Stimulated activated CD8-positive, alpha-beta memory T cell treated with anti-CD3 and anti-CD28 coated beads, Interleukin-12 subunit alpha, Interleukin-12 subunit beta, amount 100 ng/mL, for 24 hours (primary cell): ENCODE measurements around the gene HIVEP3.

Experiments
- DNase-seq: peaks from one replicate; pipeline ENCODE4 v3.0.0-alpha.2; 2020; ENCODE audit errors: extremely low read depth

The HIVEP3 gene

DNA sequence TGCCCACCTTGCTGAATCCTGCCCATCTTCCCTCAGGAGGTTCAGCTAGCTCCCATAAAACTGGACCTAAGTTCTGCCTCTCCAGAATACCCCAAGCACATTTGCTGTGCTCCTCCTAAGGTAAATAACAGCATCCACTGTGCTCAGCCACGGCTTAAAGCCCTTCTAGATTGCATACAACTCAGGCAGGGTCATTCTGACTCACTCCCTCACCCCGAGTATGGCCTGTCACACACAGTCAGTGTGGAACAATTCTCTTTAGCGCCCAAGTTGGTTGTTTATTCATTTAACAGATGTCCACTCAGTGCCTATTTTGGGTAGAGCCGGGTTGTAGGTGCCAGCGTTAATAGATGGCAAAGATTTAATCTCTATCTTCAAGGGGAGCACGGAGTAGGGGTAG, 286.8 kb downstream of the HIVEP3 start:
- no peak for DNase-seq

DNA sequence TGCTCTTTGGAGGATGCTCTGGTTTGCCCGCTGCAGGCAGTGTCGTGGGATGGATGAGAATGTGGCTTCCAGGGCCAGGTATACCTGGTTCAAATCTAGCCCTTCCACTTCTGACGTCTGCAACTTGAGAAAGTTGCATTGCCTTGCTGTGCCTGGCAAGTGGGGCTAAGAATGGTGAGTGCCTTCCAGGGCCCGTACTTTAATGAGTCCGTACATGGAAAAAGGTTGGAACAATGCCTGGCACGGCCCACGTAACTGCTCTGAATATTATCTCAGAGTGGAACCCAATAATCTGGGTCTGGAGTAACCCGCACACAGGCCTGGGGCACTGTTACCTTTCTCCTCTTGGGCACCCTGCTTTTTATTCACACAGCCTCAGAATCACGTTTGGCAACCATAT, 287.6 kb downstream of the HIVEP3 start:
- DNase-seq = no peak

DNA sequence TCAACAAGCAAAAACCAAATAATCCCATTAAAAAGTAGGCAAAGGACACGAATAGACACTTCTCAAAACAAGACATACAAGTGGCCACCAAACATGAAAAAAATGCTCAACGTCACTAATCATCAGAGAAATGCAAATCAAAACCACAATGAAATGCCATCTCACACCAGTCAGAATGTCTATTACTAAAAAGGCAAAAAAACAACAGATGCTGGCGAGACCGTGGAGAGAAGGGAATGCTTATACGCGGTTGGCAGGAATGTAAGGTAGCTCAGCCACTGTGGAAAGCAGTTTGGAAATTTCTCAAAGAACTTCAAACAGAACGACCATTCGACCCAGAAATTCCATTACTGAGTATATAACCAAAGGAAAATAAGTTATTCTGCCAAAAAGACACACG, 289.2 kb downstream of the HIVEP3 start:
- DNase-seq = no peak

DNA sequence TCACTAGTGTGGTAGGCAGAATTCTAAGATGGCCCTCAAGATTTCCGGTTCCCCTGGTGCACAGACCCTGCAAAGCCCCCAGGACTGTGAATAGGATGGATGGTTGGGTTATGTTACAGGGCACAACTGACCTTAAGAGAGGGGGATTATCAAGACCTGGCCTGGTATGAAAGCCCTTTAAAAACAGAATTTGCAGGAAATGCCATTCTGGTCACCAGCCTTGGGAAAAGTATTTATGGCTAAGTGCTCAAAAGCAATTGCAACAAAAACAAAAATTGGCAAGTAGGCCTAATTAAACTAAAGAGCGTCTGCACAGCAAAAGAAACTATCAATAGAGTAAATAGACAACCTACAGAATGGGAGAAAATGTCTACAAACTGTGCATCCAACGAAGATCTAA, 289.6 kb downstream of the HIVEP3 start:
- DNase-seq = no peak

DNA sequence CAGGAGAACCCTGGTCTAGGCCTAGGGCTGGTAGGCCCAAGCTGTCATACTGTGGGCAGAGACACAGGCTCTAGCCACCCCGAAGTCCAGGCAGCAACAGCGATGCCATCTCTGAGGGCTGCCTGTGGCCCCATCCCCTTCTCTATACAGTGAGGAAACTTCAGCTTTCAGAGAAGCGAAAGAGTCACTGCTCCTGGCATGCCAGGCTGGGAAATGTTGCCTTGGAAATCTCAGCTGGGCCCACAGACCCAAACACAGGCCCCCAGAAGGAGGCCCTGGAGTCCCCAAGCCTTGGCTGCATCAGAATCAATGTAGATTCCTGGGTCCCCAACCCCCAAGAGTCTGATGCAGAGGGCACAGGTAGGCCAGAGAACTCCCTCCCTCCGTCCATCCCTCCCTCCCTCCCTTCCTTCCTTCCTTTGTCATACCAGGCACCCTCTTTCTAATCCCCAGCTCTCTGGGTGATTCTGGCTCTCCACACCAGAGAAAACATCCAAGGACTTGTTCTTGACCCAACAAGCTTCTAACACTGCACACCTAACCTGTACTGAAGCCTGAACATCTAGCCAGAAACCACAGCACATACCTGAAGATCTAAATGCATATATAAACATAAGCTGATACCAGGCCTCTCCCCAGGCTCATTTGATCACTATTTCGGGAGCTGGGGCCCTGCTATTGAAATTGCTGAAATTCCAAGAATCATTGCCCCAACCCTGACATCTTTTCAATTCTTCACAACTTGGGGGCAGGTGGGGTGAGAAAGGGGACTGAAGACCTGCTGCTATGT, 291.0 kb downstream of the HIVEP3 start:
- DNase-seq = no peak

DNA sequence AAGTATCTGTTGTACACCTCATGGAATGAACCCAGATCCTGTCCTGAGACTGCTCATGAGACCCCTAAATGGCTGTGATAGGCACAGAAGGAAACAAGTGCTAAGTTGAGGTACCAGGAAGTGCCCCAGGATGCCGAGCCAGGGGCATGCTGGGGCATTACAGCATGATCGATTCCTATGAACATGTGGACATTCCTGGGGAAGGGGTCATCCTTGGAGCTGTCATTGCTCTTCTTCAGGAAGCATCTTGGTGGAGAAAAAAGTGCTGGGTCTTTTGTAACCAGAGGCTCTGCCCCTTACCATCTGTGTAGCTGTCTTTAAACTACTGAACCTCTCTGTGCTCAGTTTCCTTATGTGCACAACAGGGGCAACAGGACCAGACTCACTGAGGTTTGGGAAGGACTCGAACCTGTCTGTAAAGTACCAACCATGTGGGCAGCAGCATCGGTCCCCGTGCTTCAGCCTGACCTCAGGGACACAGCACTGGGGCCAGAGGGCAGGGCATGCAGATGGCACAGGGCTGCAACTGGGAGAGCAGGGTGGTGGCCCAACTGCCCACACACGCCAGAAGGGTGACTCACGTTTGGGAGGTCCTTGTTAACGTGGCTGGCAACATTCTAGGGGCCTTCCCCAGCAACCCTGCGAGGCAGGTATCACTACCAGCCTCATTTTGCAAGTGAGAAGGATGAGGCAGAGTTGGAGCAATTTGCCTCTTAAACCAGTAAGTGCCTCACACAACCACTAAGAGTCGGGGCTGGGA, 291.9 kb downstream of the HIVEP3 start:
- peak; percentile 27 for DNase-seq

DNA sequence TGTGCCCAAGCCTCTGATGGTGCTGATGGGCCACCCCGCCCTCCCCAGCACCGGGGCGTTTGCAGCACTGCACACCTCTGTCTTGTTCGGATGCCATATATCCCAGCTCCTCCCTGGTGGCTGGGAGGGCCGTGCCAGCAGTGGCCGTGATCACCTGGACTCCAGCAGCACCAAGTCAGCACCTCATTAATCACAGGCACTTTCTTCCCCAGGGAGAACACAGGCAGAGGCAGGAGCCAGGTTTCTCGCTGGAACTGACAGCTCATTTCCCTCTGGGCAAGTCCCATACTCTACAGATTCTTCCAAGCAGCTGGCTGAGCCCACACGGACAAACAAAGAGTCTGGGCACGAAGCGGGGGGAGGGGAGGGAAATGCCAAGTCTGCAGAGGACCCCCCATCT, 292.6 kb downstream of the HIVEP3 start:
- DNase-seq = no peak

DNA sequence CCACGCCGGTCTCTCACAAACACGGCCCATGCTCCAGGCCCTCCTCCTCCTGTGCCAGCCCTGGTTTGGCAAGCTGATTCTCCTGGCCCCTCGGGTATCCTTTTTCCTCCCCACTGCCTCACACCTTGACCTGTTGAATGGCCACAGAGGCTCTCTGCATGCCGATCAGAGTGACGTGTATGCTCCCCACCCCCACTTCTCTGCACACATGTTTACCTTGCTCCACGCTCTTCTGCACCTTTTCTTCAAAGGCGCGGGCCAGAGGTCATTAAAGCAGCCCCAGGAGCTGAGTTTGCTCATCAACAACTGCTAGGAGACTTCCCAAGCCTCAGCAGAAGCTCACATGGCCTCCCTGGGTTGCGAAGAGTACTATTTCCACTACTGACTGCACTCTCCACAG, 295.0 kb downstream of the HIVEP3 start:
- DNase-seq = no peak

DNA sequence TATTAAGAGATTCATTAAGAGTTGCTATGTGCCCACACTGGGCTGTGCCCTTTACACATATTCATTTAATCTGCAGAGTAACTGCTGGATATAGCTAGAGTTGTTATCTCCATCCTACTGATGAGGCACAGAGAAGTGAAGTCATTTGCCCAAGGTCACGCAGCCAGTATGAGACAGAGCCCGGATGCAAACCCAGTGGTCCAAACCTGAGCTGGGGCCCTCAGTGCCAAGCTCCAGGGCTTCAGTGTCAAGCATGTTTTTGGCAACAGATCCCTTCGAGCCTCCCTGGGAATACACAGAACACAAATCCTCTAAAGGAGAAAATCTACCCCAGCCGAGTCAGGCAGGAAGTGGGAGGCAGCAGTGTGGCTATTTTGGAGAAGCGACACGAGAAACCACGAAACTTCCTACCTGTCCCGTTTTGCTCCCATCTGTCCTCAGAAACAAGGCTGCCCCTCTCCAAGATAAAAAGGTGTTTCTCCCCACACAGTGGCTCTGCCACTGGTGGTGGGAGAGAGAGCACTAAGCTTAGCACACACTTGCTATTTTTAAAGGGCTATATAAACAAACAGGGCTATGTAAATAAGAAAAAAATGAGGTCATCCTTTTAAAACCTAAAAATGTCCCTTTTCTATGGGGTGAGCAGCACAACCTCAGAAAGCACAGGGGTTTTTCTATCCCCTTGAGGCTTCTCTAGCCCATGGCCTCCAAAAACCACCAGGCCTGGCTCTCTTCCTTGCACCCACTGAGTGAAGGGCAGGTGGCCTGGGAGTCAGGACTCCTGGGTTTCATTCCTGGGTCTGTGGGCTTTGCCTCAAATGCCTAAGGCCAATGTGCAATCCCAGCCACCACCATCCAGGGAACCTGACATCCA, 295.6 kb downstream of the HIVEP3 start:
- DNase-seq = no peak

DNA sequence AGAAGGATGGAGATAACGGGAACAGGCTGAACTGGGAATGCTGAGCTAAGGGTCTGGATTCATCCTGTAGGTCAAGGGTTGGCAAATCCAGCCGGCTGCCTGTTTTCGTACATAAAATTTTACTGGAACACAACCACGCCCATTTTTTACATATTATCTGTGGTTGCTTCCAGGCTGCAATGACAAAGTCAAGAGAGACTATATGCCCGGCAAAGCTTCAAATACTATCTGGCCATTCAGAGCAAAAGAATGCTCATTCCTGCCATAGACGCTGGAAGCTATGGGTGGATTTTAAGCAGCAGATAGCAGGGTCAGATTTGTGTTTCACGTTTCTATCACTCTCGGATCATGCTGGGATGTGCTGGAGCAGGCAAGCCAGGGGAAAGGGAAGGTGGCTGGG, 296.3 kb downstream of the HIVEP3 start:
- DNase-seq = no peak

DNA sequence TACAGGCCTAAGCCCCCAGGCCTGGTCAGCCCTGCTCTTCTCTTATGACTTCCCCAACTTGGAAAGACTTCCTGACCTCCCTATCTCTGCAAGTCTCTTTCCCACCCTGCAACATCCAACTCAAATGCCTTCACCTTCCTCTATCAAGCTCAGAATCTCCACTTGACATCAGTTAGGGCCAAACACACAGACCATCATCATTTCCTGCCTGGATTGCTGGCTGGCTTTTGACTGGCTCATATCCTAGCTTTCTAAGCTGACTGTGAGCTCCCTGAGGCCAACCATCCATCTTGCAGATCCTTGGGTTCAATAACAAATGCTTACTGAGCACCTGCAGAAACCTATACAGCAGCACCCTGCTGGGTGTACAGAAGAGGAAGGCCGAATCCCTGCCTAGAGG, 296.9 kb downstream of the HIVEP3 start:
- DNase-seq = no peak

DNA sequence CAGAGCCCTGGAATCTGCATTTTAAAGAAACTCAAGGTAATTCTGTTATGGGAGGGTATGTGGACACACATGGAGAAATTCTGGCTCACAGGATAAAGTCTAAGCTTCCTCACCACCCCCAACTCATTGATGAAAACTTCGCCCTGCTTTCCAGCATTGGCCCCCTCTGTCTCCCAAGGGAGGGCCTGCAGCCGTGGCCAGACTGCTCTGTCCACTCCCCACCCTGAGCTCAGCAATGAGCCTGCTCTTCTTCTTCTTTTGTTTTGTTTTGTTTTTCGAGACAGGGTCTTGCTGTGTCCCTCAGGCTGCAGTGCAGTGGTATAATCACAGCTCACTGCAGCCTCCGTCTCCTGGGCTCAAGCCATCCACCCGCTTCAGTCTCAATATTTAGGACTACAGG, 297.5 kb downstream of the HIVEP3 start:
- DNase-seq = no peak

DNA sequence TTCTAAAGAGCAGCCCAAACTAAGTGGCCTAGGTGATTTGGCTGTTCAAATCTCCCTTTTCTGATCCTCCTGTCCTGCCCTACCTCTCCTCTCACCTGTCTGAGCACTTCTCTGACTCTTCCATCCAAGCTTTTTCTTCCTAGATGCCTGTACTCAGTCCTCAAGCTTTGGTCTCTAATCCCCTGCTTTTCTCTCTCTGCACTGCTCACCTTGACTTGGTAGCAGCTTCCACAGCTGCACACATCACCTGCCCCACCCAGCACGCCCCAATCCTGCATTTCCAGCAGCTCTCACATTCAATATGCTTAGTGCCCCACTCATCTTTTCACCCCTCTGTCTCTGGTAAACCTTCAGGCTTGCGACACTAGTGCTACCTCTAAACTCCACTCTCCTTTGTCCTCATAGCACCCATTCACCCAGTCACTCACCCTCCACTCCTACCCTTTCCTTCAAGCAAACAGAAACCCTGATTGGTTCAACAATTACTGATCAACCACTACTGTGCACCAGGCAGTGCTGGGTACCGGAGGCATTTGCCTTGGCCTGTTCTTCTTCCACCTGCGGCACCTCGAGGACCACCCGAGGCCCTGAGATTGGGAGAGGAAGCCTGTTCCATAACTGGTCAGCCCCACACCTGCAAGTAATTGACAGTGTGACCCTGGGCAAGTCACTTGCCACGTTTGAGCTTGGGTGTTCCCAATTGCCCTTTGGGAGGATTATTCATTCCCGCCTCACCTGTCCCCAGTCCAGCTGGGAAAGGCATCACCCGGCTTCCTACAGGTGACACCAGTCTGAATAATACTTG, 298.2 kb downstream of the HIVEP3 start:
- no peak for DNase-seq

DNA sequence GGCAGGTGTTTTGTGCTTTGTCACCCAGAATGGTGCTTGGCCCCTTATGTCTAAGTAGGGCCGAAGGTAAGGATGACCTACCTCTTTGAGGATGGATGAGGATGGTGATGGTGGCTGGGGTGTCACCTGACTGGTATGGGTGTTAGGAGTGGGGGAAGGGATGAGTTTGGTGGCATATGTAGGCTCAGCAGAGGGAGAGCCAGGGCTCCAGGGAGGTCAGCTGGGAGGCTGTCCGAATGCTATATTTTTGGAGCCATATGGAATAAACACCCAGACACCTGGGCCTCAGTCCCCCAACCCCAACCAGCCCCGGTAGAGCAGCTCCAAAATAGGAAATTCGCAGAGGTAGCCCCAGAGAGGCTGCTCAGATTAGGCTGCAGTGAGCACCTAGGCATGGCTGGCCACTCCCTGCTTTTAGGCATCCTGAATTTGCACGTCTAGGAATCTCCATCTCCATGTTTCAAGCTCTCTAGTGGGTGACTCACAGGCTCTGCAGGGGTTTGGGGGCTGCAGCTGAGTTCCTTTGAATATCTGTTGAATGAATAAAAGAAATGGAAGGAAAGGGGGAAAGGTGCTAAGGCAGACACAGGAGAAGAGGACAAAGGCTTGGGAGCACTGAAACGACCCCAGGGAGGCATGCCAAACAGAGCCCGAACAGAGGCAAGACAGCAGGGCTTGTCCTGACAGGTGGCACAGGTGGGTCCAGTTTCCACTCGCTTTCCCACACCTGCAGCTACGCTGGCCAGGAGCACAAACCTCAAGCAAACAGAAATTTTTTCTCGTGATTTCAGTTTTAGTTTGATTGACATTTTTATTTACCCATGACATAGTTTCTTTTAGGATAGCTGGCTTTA, 299.0 kb downstream of the HIVEP3 start:
- DNase-seq = no peak

DNA sequence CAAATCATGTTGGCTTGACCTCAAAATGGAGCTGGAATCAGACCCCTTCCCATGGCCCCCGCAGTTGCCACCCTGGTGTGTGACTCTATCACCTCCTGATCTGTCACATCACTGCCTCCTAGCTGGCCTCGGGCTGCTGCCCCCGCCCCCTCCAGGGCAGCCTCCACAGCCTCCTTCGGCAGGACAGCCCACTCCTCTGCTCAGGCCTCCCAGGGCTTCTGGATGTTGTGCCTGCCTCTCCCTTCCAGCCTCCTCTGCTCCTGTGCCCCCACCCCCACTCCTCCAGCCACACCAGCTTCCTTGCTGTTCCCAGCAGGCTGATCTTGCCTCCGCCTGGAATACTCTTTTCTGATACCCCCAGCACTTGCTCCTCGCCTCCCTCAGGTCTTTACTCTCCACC, 299.9 kb downstream of the HIVEP3 start:
- DNase-seq = no peak

DNA sequence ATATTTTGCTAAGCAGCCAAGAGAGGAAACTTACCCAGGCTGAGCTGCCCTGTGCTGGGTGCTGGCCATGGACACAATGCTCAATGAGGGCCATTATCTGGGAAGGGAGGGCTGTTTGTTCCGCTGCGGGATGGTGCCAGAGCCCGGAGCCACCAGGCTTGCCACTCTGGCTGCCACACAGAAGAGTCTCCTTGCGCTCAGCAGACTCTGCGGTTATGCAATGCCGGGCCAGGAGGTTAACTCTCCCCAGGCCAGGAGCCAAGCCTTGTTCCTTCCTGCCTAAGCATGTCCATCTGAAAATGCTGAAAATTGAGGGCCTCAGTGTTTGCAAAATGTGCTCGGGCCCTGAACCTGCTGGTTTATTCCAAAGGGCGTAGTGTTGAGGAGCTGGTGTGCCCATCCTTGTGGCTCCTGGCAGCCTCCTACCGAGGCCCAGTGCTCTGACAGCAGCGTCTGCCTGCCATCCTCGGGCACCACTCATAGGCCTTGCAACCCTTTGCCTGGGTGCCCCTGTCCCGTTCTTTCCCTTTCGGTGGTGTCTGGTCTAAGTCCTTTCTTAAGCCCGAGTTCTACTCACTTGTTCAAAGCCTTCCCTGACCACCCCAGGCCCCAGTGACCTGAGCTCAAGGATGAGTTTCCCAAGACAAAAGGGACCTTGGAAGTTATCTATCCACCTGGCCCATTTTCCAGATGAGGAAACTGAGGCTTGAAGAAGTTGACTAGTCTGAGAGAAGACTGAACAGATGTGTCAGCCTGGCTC, 300.5 kb downstream of the HIVEP3 start:
- DNase-seq = no peak

DNA sequence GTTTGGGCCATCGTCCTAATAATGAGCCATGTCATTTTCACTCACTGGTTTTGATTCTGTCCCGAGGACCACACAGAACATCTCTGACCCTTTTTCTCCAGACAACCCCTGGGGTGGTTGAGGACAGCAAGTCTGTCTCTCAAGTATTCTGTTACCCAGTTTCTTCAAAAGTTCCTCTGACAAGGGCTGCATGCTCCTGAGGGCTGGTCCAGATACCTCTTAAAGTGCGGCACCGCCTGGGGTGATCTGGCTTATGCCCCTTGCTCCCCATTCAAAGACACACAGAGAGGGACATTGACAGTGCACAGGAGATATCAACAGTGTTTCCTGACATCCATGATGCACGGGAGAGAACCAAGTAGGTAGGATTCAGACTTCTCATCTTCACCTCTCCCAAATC, 301.4 kb downstream of the HIVEP3 start:
- DNase-seq = no peak

DNA sequence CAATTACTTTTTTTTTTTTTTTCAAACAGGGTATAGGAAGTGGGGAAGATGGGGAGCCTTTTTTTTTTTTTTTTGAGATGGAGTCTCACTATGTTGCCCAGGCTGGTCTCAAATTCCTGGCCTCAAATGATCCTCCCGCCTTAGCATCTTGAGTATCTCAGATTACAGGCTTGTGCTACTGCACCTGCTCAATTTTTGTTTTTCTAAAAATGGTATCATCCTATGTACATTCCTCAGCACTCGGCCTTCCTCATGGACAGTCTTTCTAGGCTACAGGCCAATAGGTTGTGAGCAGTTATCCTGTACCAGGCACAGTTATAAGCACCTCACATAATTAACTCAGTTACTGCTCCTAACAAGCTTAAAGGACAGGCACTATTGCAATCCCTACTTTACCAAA, 302.2 kb downstream of the HIVEP3 start:
- DNase-seq = no peak

DNA sequence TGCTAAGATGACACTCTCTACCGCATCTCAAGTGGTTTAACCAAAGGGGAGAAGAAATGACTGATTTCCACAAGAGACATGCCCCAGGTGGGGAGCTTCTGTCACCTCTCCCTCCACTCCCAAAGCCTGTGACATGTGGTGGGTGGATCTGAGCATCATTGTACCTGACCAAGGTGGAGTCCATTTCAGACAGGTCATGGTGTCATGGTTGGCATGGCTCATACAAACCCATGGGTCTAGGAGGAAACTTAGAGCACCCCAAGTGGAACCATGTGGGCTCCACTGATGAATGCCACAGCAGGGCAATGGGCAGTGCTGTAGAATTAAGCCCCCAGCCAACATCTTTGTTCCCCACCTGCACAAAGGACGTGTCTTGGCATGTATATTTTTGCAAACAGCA, 302.7 kb downstream of the HIVEP3 start:
- DNase-seq = no peak

DNA sequence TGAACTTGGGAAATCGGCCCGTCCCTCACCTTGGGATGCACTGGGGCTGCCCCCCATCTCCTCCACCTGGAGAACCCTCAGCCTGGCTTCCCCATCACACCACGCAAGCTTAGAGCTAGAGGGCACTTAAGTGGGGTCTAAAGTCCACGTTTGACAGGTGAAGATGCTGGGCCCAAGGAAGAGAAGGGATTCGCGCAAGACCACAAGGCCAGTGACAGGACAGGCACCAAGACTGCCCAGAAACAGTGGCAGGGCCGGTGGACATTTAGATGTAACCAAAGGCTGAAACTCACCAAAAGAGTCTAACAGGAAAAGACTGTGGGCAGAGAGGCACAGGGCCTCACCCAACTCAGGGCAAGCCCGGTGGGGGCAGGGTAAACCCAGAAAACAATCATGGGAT, 303.4 kb downstream of the HIVEP3 start:
- no peak for DNase-seq
